Inflammatory macrophage treated with lipopolysaccharide for 4 hours (primary cell): ENCODE results near the gene IVNS1ABP.
"Not testable (repeated sequence)": the region's sequence is repeated elsewhere in the genome, so short reads cannot be mapped to it uniquely, and the experiment has no call there.

Source experiments
- DNase-seq: peaks from one replicate; pipeline ENCODE4 v3.0.0-alpha.2; 2020

The IVNS1ABP gene

DNA sequence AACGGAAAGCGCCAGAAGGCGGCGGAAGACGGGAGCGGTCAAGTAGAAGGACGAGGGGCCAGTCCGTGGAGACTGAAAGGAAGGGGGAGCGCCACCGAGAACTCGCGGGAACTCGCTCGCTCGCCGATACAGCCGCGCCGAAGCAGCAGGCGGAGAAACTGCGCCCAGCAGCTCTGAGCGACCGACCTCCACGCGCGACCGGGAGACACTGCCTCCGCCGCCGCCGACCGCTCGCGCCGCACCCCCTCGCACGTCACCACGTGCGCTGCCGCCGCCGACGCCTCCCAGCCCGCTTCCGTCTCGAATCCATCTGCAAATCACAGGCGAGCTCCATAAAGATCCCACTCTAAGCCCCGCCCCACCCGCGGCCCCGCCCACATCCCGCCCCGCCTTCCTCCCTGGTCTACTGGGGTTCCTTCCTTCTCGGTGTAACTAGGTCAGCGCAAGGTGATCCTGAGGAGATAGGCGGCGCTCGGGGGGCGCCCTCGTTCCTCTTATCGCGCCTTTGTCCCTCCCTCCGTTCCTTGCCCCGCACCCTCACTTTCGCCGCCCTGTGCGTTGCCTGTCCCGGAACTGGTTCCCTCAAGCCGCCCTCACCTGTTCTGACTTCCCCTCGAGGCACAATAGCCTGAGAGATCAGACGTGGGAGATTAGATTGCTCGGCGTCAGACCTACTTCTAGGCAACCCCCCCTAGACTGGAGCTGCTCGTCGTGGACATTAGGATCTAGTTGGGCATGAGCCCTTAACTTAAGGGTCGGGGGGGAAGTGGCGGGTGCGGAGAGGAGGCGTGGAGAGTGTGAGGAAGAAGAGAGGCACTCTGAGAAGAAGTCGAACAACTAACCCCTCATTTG lies at the start of gene IVNS1ABP:
Gene IVNS1ABP, minus strand, starts transcription at position 210 of the 852 bp plus-strand sequence. CDS start 7,750 bp downstream, outside the sequence.
- peak; percentile 97 for DNase-seq

- no peak for DNase-seq
These were observed 48.9 kb upstream of the IVNS1ABP start for GRCh38 chr1:185365951-185366350.

GRCh38 chr1:185364528-185364927 lies 47.5 kb upstream of the IVNS1ABP start:
- DNase-seq: not testable (repeated sequence)

GRCh38 chr1:185363205-185363604 lies 46.2 kb upstream of the IVNS1ABP start:
- DNase-seq: no peak

DNA sequence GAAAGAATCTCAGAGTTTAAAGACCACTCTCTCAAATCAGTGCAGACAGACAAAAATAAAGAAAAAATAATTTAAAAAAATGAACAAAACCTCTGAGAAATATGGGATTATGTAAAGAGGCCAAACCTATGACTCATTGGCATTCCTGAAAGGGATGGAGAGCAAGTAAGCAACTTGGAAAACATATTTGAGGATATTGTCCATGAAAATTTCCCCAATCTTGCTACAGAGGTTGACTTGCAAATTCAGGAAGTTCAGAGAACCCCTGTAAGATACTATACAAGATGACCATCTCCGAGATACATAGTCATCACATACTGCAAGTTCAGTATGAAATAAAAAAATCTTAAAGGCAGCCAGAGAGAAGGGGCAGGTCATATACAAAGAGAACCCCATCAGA lies 43.7 kb upstream of the IVNS1ABP start:
- DNase-seq: no peak

DNA sequence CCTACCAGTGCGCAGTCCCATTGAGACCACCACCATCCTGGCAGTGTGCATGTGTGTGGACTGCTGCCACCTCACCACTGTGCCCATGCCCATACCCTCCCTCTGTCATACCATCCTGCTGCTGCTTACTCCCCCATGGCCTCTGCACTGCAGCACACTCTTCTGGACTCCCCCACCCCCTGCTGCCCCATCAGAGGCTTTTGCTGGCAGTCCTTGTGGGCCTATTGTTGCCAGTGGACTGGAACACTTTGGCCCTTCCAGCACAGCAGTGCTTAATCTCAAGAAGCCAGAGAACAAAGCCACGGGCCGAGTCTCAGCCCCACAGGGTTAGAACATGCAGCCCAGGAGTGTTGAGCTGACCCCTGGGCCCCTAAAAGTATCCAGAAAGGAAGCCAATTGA lies 41.9 kb upstream of the IVNS1ABP start:
- no peak for DNase-seq

GRCh38 chr1:185355947-185356346 lies 38.9 kb upstream of the IVNS1ABP start:
- no peak for DNase-seq

DNA sequence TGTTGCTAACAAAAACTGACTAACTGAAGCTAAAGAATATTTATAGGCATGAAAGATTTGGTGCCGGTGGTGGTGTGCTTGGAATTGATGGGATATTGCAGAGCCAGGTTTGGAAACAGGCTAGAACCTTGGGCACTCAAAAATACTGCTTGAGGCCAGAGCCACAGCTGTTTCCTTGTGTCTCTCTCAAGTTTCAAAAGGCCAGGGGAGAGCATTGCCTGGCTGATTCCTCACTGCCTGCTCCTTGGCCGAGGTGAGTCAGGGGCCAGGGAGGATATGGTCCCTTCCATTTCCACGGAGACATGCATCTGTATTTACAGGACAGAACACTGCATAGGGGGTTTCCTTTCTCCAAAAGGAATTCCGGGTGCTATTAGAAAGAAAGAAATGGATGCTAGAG lies 36.1 kb upstream of the IVNS1ABP start:
- no peak for DNase-seq

- no peak for DNase-seq
These were observed 34.9 kb upstream of the IVNS1ABP start for GRCh38 chr1:185351734-185352466.

DNA sequence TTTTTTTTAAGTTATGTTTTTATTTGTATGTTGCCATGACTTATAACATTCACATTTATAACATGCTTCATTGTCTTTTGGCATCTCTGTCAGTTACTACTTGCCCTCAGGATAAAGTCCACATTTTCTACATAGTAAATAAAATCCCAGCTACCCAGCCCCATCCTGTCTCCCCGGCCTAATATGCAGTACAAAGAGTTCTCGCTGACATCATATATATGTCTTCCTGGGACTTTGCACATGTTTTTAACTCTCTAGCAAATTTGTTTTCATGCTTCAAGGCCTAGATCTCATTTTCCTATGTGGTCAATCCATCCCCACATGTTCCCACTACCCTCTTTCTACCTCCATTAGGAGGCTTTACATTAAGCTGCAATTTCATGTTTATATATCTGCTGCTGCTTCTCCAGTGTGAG lies 33.0 kb upstream of the IVNS1ABP start:
- DNase-seq: no peak

DNA sequence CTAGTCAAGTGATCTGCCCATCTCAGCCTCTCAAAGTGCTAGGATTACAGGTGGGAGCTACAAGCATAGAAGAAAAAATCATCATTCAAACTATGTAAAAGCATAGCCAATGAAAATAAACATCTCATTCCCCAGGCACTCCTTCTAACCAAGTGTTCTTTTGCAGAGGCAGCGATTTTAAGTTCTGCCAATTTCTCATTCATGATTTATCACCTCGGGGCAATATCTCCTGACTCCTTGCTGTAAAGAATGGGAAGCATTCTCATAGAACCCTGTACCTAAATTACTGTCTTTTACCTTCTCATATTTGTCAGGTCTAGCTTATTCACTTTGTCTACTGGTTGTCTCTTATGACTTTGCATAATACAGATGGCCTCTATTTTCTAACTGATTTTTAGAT lies 32.5 kb upstream of the IVNS1ABP start:
- DNase-seq: no peak

- no peak for DNase-seq
These were observed 31.9 kb upstream of the IVNS1ABP start for GRCh38 chr1:185348985-185349384.

- no peak for DNase-seq
These were observed 31.3 kb upstream of the IVNS1ABP start for GRCh38 chr1:185348296-185348695.

GRCh38 chr1:185345913-185346720 lies 29.1 kb upstream of the IVNS1ABP start:
- DNase-seq: peak; percentile 76

GRCh38 chr1:185343306-185343705 lies 26.3 kb upstream of the IVNS1ABP start:
- DNase-seq: no peak

DNA sequence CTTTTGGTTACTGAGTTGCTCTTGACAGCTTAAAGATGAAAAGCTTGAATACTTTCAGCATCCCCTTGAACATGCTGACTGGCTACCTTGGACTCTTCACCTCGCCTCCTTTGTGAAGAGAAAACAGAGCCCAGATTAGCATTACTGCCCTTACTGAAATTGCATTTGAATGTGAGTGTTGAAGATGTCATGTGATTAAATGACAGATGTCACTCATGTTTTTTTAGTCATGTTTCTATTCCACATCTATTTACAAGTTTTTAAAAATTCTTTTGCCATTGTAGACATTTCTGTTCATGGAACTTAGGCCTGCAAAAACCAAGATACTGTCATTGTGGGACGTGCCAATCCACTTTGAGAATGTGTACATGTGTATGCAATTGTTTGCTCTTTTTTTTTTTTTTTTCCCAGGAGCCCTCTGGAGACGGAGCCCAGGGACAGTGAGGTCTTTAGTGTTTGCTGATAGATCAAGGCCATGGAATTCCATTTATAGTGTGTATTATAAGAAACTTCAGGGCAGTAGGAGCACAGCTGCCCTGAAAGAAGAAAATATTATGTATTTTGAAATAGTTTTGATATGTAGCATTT lies 25.7 kb upstream of the IVNS1ABP start:
- no peak for DNase-seq

- DNase-seq: no peak
These were observed 25.0 kb upstream of the IVNS1ABP start for GRCh38 chr1:185342017-185342416.

GRCh38 chr1:185341196-185341781 lies 24.2 kb upstream of the IVNS1ABP start:
- DNase-seq: no peak

DNA sequence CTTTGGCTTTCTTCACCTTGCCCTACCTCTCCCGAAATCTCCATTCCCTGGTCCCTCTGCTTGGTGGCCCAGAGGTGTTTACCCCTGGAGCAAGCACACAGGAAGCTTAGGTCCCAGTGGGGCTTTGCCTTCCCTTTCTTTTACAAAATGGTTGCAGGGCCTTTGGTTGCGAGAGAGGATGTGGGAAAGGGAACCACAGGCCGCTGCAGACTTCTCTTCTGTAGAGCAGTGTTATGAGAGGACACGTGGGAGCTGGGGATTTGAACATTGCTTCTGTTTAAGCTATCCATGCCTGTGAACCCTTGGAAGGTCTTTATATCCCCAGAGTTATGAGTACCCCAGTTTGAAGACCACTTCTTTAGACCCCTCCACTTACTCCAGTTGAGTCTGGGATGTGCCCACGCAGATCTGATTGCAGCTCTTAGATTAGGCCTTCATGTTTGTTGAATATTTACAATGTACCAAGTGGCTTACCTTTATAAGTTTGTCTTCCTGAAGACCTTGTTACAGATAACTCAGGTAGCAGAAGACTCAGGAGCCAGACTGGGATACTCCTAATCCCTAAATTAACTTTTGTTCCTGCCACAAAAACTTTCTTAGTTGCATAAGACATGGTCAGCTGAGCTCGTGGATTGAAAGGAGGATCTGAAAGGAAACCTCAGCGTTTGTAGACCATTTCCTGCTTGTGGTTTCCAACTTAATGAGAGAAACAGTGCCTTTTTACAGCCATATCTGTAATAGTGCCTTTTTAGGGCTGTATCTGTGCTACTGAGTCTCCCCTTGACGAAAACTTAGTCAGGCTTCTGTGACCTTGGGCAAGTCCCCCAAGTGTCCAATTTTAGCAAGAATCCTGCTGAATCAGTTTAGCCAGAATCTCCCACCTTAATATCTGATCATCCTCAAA lies 21.9 kb upstream of the IVNS1ABP start:
- DNase-seq: peak; percentile 91

DNA sequence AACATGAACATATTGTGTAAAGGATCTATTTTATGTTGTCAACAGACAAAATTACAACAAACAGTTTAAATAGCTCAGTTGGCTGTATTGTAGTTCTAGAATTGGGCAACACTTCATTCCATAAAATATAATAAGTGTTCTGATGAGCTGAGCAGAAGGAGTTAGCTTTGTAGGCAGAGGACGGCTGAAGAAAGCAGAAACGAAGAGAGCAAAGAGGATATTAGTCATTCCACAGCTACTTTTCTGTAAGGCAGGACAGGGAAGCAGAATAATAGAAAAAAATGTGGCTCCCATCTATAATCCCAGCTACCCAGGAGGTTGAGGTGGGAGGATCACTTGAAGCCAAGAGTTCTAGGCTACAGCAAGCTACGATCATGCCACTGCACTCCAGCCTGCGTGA lies 20.2 kb upstream of the IVNS1ABP start:
- peak; percentile 76 for DNase-seq

GRCh38 chr1:185334182-185334581 lies 17.1 kb upstream of the IVNS1ABP start:
- DNase-seq: peak; percentile 32
